Middle frontal gyrus (tissue), 1 donor: Measurements from ENCODE around the gene ZNF687.
A peak's percentile ranks its signal among the peaks of the same experiment; 100 is the strongest.
"Not testable (repeated sequence)": the region's sequence is repeated elsewhere in the genome, so short reads cannot be mapped to it uniquely, and the experiment has no call there.

Experiments
- DNase-seq: peaks from one replicate; pipeline ENCODE4 v3.0.0-alpha.2; 2015; ENCODE audit warnings: low spot score; ENCODE audit errors: extremely low spot score

The ZNF687 gene, protein sequence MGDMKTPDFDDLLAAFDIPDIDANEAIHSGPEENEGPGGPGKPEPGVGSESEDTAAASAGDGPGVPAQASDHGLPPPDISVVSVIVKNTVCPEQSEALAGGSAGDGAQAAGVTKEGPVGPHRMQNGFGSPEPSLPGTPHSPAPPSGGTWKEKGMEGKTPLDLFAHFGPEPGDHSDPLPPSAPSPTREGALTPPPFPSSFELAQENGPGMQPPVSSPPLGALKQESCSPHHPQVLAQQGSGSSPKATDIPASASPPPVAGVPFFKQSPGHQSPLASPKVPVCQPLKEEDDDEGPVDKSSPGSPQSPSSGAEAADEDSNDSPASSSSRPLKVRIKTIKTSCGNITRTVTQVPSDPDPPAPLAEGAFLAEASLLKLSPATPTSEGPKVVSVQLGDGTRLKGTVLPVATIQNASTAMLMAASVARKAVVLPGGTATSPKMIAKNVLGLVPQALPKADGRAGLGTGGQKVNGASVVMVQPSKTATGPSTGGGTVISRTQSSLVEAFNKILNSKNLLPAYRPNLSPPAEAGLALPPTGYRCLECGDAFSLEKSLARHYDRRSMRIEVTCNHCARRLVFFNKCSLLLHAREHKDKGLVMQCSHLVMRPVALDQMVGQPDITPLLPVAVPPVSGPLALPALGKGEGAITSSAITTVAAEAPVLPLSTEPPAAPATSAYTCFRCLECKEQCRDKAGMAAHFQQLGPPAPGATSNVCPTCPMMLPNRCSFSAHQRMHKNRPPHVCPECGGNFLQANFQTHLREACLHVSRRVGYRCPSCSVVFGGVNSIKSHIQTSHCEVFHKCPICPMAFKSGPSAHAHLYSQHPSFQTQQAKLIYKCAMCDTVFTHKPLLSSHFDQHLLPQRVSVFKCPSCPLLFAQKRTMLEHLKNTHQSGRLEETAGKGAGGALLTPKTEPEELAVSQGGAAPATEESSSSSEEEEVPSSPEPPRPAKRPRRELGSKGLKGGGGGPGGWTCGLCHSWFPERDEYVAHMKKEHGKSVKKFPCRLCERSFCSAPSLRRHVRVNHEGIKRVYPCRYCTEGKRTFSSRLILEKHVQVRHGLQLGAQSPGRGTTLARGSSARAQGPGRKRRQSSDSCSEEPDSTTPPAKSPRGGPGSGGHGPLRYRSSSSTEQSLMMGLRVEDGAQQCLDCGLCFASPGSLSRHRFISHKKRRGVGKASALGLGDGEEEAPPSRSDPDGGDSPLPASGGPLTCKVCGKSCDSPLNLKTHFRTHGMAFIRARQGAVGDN

DNA sequence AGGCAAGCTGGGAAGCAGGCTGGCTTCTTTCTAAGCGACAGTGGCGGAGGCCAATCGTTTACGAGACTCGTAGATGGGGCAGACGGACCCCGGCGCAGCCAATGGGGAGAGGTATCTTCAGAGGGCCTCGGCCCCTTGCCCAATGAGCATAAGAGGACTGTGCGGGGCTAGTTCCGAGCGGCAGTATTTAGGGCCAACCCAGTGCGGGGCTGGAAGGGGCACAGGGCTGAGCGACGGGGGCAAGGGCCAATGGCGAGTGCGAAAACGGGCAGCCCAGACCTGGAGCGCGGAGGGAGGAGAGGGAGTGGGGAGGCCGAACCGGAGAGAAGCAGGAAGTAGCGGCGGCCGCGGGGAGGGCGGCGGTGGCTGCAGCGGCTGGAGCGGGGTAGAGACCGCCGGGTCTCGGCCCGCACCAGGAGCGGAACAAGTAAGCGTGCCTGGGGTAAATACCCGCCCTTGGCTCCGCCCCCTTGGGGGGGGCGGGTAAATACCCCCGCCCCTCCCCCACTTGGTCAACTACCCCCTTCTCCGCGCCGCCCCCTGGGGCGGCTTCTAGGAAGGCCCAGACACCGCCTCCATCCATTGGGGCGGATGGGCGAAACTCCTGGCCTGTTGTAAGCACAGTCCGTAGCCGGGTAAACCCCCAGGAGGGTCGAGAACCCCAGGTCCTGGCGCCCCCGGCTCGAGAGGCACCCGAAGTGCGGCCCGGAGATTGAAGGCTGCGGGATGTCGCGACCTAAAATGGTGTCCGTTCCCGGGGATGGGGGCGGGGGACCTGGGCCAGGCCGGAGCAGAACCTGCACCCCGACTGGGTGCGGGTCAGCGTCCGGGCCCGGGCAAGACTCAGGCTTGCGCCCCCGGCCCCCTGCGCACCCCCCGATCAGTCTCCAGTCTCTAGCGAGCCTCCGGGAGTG lies at the start of gene ZNF687:
TSS of gene ZNF687 (plus strand) at position 331 of the 914 bp plus-strand sequence. CDS start 3,993 bp downstream, outside the sequence.
- DNase-seq: peak; percentile 100

DNA sequence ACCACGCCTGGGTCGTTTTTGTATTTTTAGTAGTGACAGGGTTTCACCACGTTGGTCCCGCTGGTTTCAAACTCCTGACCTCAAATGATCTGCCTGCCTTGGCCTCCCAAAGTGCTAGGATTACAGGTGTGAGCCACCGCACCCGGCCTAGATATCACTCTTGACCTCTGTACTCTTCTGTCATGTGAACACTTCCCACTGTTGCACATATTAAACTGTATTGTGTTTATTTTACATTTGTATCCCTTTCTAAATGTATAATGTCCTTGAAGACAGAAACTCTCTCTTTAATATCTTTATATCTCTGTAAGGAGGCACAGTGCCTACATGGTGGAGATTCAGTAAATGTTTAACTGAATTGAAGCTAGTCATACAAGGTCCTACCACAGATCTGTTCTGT lies 46.9 kb upstream of the ZNF687 start:
- DNase-seq: no peak

DNA sequence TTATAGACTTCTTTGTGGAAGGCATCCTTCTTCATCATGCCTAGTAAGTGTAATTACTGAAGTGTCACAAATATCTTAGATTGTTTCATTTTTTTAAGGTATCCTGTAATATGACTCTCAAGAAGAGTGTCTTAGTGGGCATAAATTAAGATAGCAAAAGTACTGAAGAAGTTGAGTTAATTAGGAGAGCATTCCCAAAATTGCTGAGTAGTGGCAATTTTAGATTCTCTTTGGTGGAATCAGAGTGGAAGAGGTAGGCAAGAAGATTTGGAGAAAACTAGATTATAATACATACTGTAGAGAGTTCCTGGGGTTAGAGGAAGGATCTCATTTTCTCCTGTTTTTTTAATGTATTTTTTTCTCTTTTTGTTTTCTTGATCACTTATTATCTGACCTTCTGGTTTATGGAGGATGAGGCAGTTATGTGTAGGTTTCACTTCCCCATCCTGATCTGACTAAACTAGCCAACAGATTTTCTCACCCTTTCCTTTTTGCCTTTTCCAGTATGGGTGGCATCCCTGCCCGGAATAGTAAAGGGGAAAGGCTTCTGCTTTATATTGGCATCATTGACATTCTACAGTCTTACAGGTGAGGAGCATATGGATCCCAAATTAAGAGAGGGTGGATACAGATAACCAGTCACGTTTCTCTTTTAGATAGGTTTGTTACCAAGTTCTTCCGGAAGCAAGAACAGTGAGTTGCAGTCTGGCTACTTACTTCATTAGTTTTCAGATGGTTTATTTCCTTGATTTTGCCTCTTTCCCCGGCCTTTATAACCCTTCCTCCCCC lies 44.2 kb upstream of the ZNF687 start:
- DNase-seq: no peak

DNA sequence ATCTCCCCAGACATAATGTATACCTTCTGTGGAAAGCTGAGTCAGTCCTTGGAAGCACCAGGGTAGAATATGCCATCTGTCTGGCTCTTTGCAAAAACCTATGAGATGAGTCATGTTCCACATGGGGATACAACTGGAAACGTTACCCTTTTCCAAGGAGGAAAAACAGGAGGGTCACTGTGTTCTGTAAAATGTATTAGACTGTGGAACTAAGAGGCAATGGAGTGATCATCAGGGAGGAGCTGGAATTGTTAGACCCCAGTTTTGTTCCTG lies 43.7 kb upstream of the ZNF687 start:
- DNase-seq: peak; percentile 38

DNA sequence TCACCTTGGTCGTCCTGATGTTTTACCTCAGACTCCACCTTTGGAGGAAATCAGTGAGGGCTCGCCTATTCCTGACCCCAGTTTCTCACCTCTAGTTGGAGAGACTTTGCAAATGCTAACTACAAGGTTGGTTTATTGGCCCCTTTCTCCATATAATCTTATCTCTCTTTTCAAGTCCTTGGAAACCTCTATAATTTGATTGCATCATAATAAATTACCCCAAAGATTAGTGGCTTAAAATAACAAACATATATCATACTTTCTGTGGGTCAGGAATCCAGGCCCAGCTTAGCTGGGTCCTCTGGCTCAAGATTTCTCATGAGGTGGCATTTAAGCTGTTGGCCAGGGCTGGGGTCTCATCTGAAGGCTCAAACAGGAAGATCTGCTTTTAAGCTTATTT lies 39.7 kb upstream of the ZNF687 start:
- DNase-seq: no peak

DNA sequence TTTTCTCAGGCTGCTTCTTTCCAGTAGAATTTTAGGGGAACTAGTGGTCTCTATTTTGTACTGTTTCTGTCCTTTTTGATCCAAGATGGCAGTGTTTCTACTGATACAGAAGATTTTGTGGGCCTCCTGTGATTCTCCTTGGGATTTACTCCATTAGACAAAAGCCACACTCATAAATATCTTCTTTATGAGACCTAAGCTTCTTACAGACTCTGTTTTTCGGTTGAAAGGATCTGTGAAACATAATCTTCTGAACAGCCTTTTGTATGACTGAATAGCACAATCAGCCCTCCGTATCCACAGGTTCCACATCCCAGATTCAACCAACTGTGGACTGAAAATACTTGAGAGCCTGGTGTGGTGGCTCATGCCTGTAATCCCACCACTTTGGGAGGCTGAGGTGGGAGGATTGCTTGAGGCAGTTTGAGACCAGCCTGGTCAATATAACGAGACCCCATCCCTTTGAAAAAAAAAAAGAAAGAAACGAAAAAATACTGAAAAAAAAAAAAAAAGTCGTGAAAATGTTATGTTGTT lies 38.3 kb upstream of the ZNF687 start:
- no peak for DNase-seq

DNA sequence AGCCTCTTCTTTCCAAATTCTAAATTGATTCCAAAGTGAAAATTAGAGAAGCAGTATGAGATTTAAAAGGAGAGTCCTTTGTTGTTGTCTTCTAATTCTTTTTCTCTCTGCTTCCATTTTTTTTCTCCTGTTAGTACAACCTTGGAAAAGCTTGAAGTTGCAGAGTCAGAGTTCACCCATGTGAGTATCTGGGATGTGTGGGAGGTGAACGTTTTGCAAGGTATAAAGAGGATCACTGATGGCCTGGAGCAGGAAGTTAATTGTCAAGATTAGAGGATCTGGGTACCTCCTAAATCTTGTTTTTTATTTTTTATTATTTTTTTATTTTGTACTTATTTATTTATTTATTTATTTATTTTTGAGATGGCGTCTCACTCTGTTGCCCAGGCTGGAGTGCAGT lies 35.3 kb upstream of the ZNF687 start:
- no peak for DNase-seq

DNA sequence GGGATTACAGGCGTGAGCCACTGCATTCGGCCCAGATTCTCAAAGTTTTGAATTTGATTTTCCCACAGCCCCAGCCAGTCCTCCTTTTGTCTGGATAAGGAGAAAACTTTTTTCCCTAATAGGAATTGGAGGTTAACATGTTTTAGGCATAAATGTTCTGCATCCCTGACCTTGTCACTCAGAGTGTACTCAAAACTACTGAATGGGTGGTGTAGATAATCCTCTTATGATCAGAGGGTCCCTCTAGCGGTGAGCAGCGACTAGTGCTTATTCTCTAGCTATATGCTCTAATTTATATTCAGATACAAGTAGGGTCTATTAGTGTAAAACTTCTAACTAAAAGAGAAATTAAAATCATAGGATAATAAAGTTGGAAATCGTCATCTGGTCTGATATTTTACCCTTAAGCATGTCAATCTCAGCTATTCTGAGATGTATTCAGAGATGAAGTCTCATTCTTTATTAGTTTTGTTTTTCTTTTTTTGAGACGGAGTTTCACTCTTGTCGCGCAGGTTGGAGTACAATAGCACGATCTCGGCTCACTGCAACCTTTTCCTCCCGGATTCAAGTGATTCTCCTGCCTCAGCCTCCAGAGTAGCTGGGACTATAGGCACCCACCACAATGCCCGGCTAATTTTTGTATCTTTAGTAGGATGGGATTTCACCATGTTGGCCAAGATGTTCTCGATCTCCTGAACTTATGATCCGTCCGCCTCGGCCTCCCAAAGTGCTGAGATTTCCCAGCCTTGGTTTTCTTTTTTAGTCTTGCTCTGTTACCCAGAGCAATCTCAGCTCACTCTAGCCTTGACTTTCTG lies 30.2 kb upstream of the ZNF687 start:
- no peak for DNase-seq

DNA sequence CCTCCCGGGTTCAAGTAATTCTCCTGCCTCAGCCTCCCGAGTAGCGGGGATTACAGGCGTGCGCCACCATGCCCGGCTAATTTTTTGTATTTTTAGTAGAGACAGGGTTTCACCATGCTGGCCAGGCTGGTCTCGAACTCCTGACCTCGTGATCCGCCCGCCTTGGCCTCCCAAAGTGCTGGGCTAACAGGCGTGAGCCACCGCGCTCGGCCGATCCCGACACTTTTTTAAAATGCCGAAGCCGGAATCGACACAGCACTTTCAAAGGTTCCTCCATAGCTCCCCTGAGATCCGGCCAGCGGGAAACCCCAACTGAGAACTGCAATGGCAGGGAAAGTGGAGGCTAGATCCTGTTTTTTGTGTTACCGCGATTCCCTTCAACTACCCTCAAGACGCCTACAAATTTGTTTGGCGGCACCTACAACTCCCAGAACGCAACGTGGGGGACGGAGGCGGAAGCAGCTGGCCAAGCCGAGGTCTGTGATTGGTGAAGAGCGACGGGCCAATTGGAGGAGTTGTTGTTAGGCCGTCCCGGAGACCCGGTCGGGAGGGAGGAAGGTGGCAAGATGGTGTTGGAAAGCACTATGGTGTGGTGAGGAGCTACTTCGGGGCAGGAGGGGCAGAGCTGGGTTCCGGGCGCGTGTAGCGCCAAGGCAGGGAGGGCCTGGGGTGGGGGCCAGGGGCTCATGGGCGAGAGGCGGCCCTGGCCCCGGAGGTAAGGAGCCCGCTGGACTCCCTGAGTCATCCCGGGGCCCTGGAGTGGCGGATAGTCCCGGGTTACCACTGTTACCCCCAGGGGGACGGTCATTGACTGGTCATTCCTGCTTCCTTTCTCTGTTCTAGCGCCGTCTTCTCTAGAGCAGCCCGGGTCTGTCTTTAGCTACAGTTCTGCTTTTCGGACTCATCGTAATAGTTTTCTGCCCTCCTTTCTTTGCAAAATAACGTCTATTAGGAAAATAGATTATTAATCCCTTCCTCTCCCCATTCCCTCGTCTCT lies 27.6 kb upstream of the ZNF687 start, which contains the start of gene PSMD4:
TSS of gene PSMD4 (plus strand) at position 518 of the 997 bp plus-strand sequence. CDS start at position 567, 49 bp downstream.
- peak; percentile 97 for DNase-seq

DNA sequence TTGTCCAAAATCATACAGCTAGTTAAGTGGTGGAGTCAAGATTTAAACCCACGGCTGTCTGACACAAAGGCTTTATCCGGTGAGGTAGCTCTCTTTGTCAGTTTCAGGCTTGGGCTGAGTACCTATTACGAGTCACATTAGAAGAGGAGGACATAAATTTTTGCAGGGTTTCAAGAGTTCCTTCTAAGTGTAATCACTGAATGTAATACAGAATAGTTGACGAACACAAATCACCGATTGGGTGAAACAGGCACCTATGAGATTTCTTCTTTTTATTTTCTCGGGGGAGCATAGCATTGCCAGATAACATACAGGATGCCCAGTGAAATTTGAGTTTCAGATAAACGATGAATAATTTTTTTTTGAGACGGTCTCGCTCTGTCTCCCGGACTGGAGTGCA lies 26.7 kb upstream of the ZNF687 start:
- no peak for DNase-seq

DNA sequence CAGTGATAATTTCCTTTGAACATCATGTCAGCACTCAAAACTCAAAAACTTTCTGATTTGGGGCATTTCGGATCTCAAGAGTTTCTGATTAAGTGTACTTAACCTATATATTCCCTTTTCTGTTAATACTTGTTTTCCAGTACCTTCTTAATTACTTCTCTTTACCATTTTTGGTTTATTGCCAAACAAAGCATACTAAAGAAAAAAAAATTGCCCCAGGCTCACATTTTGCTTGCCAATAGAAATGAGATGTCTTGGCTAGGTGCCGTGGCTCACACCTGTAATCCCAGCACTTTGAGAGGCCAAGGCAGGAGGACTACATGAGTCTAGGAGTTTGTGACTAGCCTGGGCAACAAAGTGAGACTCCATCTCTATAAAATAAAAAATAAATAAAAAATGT lies 22.7 kb upstream of the ZNF687 start:
- DNase-seq: no peak

DNA sequence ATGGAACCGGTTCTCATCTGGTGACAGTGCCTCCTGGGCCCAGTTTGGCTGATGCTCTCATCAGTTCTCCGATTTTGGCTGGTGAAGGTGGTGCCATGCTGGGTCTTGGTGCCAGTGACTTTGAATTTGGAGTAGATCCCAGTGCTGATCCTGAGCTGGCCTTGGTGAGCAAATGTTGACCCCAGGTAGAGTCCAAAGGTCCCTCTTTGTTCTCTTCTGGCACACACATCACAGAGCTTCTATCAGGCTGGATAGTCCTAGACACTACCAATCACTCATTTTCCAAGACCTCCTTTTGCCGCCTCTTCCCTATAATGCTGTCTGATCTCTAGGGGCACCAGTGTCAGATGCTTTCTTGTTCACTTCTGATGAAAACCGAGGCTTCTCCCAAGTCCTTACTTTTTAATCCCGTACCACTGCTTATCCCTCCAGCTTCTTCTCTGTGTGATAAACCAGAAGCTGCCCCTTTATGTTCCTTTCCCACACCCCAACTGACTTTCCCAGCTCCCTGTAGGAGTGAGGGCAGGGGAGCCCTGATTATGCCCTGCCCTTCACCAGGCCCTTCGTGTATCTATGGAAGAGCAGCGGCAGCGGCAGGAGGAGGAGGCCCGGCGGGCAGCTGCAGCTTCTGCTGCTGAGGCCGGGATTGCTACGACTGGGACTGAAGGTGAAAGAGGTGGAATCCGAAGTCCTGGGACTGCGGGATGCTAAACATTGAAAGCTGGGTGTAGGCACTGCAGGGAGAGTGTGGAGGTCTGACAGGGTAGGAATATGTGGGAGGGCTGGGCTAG lies 16.5 kb upstream of the ZNF687 start:
- DNase-seq: no peak

DNA sequence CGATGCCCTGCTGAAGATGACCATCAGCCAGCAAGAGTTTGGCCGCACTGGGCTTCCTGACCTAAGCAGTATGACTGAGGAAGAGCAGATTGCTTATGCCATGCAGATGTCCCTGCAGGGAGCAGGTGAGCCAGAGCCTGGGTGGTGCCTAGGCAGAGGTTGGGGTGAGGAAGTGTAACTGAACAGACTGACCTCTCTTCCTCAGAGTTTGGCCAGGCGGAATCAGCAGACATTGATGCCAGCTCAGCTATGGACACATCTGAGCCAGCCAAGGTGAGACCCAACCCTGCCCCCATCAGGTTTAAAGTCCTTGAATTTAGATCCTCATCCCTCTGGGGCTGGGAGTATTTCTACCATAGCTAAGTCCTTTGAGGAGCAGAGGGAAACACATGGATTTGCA lies 15.8 kb upstream of the ZNF687 start:
- DNase-seq: no peak

DNA sequence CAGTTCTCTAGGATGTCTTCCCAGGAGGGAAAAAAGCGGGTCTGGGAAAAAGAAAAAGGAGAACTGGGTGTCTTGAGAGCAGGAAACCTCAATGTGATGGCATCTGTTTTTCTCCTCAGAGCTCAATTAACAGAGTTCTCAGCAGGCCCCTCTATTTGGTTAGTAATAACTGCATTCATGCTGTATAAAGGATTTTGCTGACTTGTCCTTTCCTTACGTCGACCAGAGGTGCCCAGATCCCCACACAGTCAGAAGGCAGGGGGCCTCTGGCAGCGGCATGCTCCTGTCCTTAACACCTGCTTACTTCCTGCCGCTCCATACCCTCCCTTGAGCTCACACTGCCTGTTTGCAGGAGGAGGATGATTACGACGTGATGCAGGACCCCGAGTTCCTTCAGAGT lies 15.3 kb upstream of the ZNF687 start:
- no peak for DNase-seq

DNA sequence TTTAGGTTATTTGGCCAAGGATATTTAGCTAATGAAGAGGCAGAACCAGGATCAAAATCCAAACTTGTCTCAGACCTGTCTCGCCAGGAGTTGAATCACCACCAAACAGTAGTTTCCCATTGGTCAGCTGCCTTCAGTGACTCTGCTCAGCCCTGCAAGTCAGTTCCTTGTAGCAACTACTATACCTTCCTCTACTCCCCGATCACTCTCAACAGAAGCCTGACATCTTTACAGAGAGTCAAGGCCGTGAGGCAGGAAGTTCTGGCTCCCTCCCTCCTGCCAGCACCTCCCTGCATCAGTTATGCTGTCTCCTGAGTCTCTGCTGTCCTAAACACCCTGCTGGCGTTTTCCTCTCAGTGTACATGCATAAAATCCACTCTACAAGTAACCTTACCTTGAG lies 14.3 kb upstream of the ZNF687 start:
- DNase-seq: no peak

DNA sequence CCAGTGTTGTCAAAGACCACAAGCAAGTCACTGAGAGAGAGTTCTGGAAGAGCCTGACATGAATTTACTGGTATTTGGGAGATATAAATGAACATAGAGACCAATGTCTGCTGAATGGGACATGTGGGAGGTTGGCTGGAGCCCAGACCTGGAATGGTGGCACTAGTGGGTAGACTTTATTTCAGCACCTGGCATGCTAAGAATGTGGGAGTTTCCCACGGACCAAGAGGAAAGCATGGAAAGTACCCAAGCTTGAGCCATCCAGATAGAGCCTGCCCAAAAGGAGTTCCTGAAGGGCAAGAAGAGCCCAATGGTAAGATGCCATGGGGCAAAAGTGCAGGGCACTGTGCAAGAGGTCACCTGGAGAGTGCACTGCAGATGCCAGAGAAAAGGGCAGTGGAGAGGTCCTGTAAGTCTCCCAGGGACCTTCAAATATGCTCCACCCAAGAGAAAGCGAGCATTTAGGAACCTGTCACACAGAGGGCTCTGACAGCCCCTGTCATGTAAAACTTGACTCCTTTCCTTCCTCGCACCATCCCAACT lies 8.1 kb upstream of the ZNF687 start:
- no peak for DNase-seq

DNA sequence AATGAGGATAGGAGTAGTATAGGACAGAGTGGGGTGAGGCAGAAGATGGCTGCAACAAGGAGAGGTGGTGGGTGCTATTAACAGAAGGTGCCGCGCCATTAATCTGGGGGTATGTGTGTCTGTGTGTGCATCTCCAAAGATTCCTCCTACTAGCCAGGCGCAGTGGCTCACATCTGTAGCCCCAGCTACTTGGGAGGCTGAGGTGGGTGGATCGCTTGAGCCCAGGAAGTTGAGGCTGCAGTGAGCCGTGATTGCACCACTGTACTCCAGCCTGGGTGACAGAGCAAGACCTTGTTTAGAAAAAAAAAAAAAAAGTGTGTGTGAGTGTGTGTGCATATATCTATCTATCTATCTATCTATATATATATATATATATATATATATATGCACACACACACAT lies 6.8 kb upstream of the ZNF687 start:
- not testable (repeated sequence) for DNase-seq
